Measurements from ENCODE around the gene NFX1.
"Not testable (repeated sequence)": the region's sequence is repeated elsewhere in the genome, so short reads cannot be mapped to it uniquely, and the experiment has no call there.

NFX1 gene

DNA sequence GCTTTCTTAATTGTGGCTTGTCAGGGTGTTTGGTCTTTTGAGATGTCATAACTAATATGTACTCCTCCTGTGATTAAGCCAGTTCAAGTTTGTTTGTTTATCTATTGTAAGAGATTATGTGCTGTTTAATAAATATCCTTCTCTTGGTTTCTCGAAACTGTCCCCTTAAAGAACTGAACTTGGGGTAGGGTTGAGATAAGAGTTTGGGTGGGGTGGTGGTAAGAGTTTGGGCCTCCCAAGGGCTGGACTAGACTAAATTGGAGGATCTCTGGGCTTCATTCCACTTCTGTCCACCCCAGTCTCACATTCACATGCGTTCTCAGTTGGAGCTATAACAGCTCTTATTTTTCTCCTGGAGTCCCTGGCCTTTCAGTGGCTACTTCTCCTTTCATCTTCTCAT is 73.8 kb downstream of the NFX1 start:
- H3K4me3 ChIP-seq (replicated peaks in 1 of 2; ENCODE audit: low read depth in 2 of 2, low read length in 2 of 2): no peak overlapping the region
- TF ChIP-seq, protein P1, sequence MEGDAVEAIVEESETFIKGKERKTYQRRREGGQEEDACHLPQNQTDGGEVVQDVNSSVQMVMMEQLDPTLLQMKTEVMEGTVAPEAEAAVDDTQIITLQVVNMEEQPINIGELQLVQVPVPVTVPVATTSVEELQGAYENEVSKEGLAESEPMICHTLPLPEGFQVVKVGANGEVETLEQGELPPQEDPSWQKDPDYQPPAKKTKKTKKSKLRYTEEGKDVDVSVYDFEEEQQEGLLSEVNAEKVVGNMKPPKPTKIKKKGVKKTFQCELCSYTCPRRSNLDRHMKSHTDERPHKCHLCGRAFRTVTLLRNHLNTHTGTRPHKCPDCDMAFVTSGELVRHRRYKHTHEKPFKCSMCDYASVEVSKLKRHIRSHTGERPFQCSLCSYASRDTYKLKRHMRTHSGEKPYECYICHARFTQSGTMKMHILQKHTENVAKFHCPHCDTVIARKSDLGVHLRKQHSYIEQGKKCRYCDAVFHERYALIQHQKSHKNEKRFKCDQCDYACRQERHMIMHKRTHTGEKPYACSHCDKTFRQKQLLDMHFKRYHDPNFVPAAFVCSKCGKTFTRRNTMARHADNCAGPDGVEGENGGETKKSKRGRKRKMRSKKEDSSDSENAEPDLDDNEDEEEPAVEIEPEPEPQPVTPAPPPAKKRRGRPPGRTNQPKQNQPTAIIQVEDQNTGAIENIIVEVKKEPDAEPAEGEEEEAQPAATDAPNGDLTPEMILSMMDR (IDR thresholded peaks at IDR 0.05; ENCODE audit: low read depth, low read length): no peak
- DNase-seq (ENCODE audit: low read depth in 2 of 2): no peak

DNA sequence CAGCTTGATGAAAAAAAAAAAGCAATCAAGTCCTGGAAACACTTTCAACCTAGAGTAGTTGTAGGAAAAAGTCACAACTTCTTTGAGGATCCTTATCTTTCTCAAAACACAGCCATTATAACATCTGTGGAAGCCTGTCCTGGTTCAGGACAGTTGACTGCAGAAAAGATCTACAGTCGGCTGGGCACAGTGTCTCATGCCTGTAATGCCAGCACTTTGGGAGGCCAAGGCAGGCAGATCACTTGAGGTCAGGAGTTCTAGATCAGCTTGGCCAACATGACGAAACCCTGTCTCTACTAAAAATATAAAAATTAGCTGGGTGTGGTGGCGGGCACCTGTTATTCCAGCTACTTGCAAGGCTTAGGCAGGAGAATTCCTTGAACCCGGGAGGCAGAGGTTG is 74.5 kb downstream of the NFX1 start:
- not testable (repeated sequence) for H3K4me3 ChIP-seq (replicated peaks in 1 of 2; ENCODE audit: low read depth in 2 of 2, low read length in 2 of 2); DNase-seq (ENCODE audit: low read depth in 2 of 2)

DNA sequence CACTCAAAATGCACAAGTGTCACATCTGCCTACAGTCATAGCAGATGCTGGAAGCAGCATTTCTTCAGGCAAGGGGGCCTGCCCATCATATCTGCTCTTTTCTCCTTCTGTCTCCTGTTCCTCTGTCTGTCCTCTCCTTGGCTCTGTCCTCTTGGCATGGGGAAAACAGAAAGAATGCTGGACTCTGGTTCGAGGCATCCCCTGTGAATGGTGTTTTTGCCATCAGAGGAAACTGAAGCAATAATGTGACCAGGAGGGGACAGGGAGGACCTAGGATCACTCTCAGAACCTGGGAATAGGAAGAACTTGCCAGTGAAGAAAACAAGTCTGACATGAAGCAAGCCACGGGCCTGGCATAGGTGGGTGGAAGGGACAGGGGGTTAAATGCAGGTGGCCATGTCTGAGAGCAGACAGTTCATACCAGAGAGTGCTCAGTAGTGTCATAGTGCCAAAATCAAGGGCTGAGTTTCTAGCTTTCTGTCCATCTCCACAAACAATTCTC is 76.7 kb downstream of the NFX1 start:
- DNase-seq (ENCODE audit: low read depth in 2 of 2): no peak
- TF ChIP-seq, protein P1 (IDR thresholded peaks at IDR 0.05; ENCODE audit: low read depth, low read length): no peak
- H3K4me3 ChIP-seq (replicated peaks in 1 of 2; ENCODE audit: low read depth in 2 of 2, low read length in 2 of 2): no peak overlapping the region

DNA sequence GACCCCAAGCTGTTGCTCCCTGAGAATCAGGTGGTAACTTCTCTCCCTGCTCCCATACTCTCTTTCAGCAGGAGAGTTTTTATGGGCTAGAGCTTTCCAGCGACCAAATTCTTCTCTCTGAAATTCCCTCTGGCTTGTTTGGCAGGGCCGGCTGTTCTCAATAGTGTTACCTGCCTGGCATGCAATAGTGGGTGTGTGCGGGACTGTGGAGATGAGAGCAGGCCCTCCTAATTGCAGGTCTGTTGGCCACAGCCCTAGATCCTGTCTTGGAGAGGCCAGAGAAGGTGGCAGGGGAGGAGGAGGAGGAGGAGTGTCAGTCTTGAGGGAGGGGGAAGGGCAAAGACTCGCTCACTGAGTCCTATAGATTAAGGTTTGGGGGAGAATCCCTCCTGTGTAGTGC is 82.6 kb downstream of the NFX1 start:
- TF ChIP-seq, protein P1 (IDR thresholded peaks at IDR 0.05; ENCODE audit: low read depth, low read length): no peak
- DNase-seq (ENCODE audit: low read depth in 2 of 2): no peak
- no peak overlapping the region for H3K4me3 ChIP-seq (replicated peaks in 1 of 2; ENCODE audit: low read depth in 2 of 2, low read length in 2 of 2)

DNA sequence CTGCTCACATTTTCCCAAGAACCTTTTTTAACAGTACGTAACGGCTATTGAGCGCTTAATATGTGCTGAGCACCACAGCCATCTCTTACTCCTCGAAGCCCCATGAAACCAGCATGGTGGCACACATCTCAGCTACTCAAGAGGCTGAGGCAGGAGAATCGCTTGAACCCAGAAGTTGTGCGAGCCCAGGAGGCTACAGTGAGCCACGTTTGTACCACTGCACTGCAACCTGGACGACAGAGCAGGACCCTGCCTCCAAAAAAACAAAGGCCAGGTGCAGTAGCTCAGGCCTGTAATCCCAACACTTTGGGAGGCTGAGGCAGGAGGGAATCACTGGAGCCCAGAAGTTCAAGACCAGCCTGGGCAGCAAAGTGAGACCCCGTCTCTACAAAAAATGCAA is 83.9 kb downstream of the NFX1 start:
- no peak overlapping the region for H3K4me3 ChIP-seq (replicated peaks in 1 of 2; ENCODE audit: low read depth in 2 of 2, low read length in 2 of 2)
- TF ChIP-seq, protein P1 (IDR thresholded peaks at IDR 0.05; ENCODE audit: low read depth, low read length): no peak
- no peak for DNase-seq (ENCODE audit: low read depth in 2 of 2)

DNA sequence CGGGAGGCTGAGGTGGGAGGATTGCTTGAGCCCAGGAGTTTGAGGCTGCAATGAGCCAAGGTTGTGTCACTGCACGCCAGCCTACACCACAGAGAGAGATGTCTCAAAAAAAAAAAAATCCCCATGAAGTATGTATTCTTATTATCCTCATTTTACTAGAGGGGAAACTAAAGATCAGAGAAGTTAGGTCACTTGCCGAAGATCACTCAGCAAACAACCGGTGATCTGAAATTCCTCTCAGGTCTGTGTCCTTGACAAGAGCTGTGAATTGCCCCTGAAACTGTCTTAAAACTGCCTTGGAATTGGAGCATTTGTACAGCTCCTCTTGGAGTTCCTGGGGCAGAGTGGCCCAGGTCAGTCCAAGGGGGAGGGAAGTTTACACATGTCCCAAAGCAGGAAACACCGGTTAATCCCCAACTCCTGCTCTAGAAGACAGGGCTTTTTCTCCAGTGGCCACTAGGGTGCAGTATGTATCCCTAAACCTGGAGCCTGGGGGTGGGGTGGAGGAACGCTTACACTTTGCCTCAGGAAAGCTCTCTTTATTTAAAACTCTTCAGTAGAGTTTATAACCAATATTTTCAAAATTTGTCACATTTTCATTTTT is 84.4 kb downstream of the NFX1 start:
- peak; percentile 83 to 86 for DNase-seq (ENCODE audit: low read depth in 2 of 2)
- TF ChIP-seq, protein P1 (IDR thresholded peaks at IDR 0.05; ENCODE audit: low read depth, low read length): peak; percentile 90
- no peak overlapping the region for H3K4me3 ChIP-seq (replicated peaks in 1 of 2; ENCODE audit: low read depth in 2 of 2, low read length in 2 of 2)

DNA sequence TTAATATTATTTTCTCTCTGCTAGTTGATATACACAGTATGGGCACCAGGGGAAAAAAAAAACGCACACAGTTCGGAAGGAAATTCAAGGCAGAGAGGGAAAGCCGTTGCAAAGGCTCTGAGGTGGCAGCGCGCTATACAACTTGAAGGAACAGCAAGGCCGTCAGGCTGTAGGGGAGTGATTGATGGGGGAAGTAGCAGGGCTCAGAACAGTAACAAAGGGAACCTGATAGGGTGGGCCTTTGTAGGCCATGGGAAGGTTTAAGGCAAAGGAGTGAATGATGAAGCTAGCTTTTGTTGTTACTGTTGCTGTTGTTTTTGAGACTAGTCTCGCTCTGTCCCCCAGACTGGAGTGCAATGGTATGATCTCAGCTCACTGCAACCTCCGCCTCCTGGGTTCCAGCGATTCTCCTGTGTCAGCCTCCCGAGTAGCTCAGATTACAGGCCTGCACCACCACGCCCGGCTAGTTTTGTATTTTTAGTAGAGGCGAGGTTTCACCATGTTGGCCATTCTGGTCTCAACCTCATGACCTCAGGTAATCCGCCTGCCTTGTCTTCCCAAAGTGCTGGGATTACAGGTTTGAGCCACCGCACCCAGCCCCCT is 85.0 kb downstream of the NFX1 start:
- no peak for DNase-seq (ENCODE audit: low read depth in 2 of 2)
- TF ChIP-seq, protein P1 (IDR thresholded peaks at IDR 0.05; ENCODE audit: low read depth, low read length): no peak
- no peak overlapping the region for H3K4me3 ChIP-seq (replicated peaks in 1 of 2; ENCODE audit: low read depth in 2 of 2, low read length in 2 of 2)

All from cardiac fibroblast (primary cell).